HepG2 (cell line): Measurements from ENCODE around the gene MAT2A. TPM values are rescaled to one million over a fixed set of nuclear protein-coding genes. Genes with fewer than 3 reads are reported as not detected.
A peak's percentile ranks its signal among the peaks of the same experiment; 100 is the strongest.

Source experiments
- HDAC2 ChIP-seq: sonication (generic); formaldehyde crosslinking; IDR thresholded peaks from 2 replicates; pipeline ENCODE4 v1.4.0; 2020; ENCODE audit warnings: missing genetic modification reagents
- KLF15 ChIP-seq: sonication (generic); formaldehyde crosslinking; IDR thresholded peaks from 2 replicates; pipeline ENCODE4 v1.8.1; 2023; ENCODE audit warnings: borderline replicate concordance, mild to moderate bottlenecking, inconsistent platforms, missing genetic modification reagents, mixed read lengths
- MTA3 ChIP-seq: sonication (generic); formaldehyde crosslinking; IDR thresholded peaks from 2 replicates; pipeline ENCODE4 v1.4.0; 2020; ENCODE audit warnings: missing genetic modification reagents
- PBX3 ChIP-seq: sonication (generic); formaldehyde crosslinking; IDR thresholded peaks from 2 replicates; pipeline ENCODE4 v1.8.1; 2023; ENCODE audit warnings: missing genetic modification reagents, inconsistent platforms, borderline replicate concordance
- PHF20 ChIP-seq: sonication (generic); formaldehyde crosslinking; IDR thresholded peaks from 2 replicates; pipeline ENCODE4 v1.5.0; 2020; ENCODE audit warnings: mild to moderate bottlenecking, missing genetic modification reagents
- ZHX1 ChIP-seq: sonication (generic); formaldehyde crosslinking; IDR thresholded peaks from 2 replicates; pipeline ENCODE4 v1.8.1; 2022; ENCODE audit warnings: low read depth, mild to moderate bottlenecking, missing genetic modification reagents
- ZNF30 ChIP-seq: sonication (generic); formaldehyde crosslinking; IDR thresholded peaks from 2 replicates; pipeline ENCODE4 v1.5.0; 2020; ENCODE audit warnings: mild to moderate bottlenecking, missing genetic modification reagents
- ZNF430 ChIP-seq: sonication (generic); formaldehyde crosslinking; IDR thresholded peaks from 2 replicates; pipeline ENCODE4 v1.9.0; 2021; ENCODE audit warnings: mild to moderate bottlenecking, missing genetic modification reagents
- ZNF713 ChIP-seq: sonication (generic); formaldehyde crosslinking; IDR thresholded peaks from 2 replicates; pipeline ENCODE4 v1.4.0; 2020; ENCODE audit warnings: mild to moderate bottlenecking, missing genetic modification reagents
- ZNF790 ChIP-seq: sonication (generic); formaldehyde crosslinking; IDR thresholded peaks from 2 replicates; pipeline ENCODE4 v1.8.0; 2022; ENCODE audit warnings: missing genetic modification reagents, mild to moderate bottlenecking, borderline replicate concordance
- polyA plus RNA-seq, 8 experiments: library from polyadenylated mRNA; depleted of rRNA in 3 of 8; stranded (reverse) in 7 of 8; unstranded in 1 of 8; fragments of >200 nt; fragmentation: Illumina TruSeq in 4 of 8; extraction: Trizol in 4 of 8; gene quantifications; 2 replicates each; pipeline versions ENCODE4 v1.2.1 to v1.2.3, GENCODE V29; 2011 to 2016; ENCODE audit warnings: low read depth in 4 of 8, missing spikeins in 1 of 8, mixed read lengths in 1 of 8; ENCODE audit not compliant: insufficient read depth in 1 of 8
- total RNA-seq, 5 experiments: library from RNA; depleted of rRNA; stranded (reverse); fragments of >200 nt; fragmentation: Illumina TruSeq; extraction: Trizol; gene quantifications; 2 replicates each; pipeline ENCODE4 v1.2.3, GENCODE V29; 2016; ENCODE audit warnings: low read depth in 1 of 5
- TF ChIP-seq, protein P1 (sequence below): sonication (generic); formaldehyde crosslinking; IDR thresholded peaks from 2 replicates; pipeline ENCODE4 v1.5.1; 2020; ENCODE audit warnings: missing genetic modification reagents, mild to moderate bottlenecking, borderline replicate concordance
- TF ChIP-seq, protein P2 (sequence below): sonication (generic); formaldehyde crosslinking; IDR thresholded peaks from 2 replicates; pipeline ENCODE4 v1.5.1; 2020; ENCODE audit warnings: mild to moderate bottlenecking, missing genetic modification reagents, moderate library complexity

MAT2A gene
- total and polyA plus RNA-seq, 2 of the 13 experiments (the other 11 are each of a cell fraction or from before 2014, with no cell fraction given): 155 to 331 TPM

GRCh38 chr2:85537600-85538506, 1.1 kb upstream of the MAT2A start (continued):
- TF ChIP-seq PHF20 (no peak), HDAC2 (CRISPR knock-in tag) (peak; percentile 25; the same call in 1 of the 2 replicates), ZNF430 (CRISPR knock-in tag) (no peak), MTA3 (CRISPR knock-in tag) (no peak), ZNF713 (CRISPR knock-in tag) (no peak), ZHX1 (CRISPR knock-in tag) (no peak; the same call in 1 of the 2 replicates), ZNF790 (CRISPR knock-in tag) (no peak), KLF15 (no peak), PBX3 (CRISPR knock-in tag) (peak; percentile 48; the same call in 1 of the 2 replicates), ZNF30 (CRISPR knock-in tag) (no peak)
- TF ChIP-seq, protein P1, sequence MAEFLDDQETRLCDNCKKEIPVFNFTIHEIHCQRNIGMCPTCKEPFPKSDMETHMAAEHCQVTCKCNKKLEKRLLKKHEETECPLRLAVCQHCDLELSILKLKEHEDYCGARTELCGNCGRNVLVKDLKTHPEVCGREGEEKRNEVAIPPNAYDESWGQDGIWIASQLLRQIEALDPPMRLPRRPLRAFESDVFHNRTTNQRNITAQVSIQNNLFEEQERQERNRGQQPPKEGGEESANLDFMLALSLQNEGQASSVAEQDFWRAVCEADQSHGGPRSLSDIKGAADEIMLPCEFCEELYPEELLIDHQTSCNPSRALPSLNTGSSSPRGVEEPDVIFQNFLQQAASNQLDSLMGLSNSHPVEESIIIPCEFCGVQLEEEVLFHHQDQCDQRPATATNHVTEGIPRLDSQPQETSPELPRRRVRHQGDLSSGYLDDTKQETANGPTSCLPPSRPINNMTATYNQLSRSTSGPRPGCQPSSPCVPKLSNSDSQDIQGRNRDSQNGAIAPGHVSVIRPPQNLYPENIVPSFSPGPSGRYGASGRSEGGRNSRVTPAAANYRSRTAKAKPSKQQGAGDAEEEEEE: peak; percentile 90; the same call in 1 of the 2 replicates
- TF ChIP-seq, protein P2, sequence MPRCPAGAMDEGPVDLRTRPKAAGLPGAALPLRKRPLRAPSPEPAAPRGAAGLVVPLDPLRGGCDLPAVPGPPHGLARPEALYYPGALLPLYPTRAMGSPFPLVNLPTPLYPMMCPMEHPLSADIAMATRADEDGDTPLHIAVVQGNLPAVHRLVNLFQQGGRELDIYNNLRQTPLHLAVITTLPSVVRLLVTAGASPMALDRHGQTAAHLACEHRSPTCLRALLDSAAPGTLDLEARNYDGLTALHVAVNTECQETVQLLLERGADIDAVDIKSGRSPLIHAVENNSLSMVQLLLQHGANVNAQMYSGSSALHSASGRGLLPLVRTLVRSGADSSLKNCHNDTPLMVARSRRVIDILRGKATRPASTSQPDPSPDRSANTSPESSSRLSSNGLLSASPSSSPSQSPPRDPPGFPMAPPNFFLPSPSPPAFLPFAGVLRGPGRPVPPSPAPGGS: no peak
